Calu3 (cell line): ENCODE measurements around the gene STPG4. TPM values are rescaled to one million over a fixed set of nuclear protein-coding genes. Genes with fewer than 3 reads are reported as not detected.
A peak's percentile ranks its signal among the peaks of the same experiment; 100 is the strongest.

Source experiments
- BruUV-seq: library from RNA; stranded (reverse); fragments of 400-500 nt; replicated peaks from 2 replicates; lab custom pipeline; 2021; lab: Mats Ljungman, UMichigan
- CTCF ChIA-PET: fragments of 300-600 bp; sonication (Branson Sonifier 250); formaldehyde crosslinking; loops from one replicate; lab custom pipeline; 2022; ENCODE audit warnings: antibody characterized with exemption; lab: Charles Lee
- DNase-seq: peaks from one replicate; pipeline ENCODE4 v3.0.0; 2022
- H3K27ac Mint-ChIP-seq: one replicate; pipeline ENCODE4 v1.8.0; 2022; ENCODE audit warnings: mixed read lengths; ENCODE audit not compliant: unreplicated experiment
- H3K27me3 Mint-ChIP-seq: one replicate; pipeline ENCODE4 v1.8.0; 2022; ENCODE audit warnings: mixed read lengths; ENCODE audit not compliant: unreplicated experiment
- H3K36me3 Mint-ChIP-seq: one replicate; pipeline ENCODE4 v1.8.0; 2022; ENCODE audit warnings: mild to moderate bottlenecking, moderate library complexity, mixed read lengths; ENCODE audit not compliant: insufficient read depth, unreplicated experiment
- H3K4me1 Mint-ChIP-seq: one replicate; pipeline ENCODE4 v1.8.0; 2022; ENCODE audit warnings: mild to moderate bottlenecking, low read depth, mixed read lengths; ENCODE audit not compliant: unreplicated experiment
- H3K4me3 Mint-ChIP-seq: one replicate; pipeline ENCODE4 v1.8.0; 2022; ENCODE audit warnings: mild to moderate bottlenecking, low read depth, moderate library complexity, mixed read lengths; ENCODE audit not compliant: unreplicated experiment
- H3K9me3 Mint-ChIP-seq: one replicate; pipeline ENCODE4 v1.8.0; 2022; ENCODE audit warnings: low read depth, mixed read lengths; ENCODE audit not compliant: unreplicated experiment
- CTCF ChIP-seq: fragments of 200-600 bp; IDR thresholded peaks from one replicate; pipeline ENCODE4 v1.8.0; 2022; ENCODE audit warnings: antibody characterized with exemption; ENCODE audit not compliant: unreplicated experiment
- intact Hi-C: fragments of 100-400 bp; cut with micrococcal nuclease; formaldehyde crosslinking; loops from one replicate; pipeline ENCODE4 v1.10.0; 2022; ENCODE audit not compliant: unreplicated experiment
- total RNA-seq: library from RNA; stranded (reverse); gene quantifications from 2 replicates; pipeline ENCODE4 v1.2.3, GENCODE V29; 2022

Gene STPG4
- total RNA-seq, 1 experiment from 2014 or later, result 12.7 TPM

- no peak for DNase-seq
- H3K27me3 Mint-ChIP-seq, result no peaks in the 10 kb centered on the region
- intact Hi-C loops, result no loop called here
- peaks cover 62% of the 10 kb centered on the region for H3K4me1 Mint-ChIP-seq
- no peak overlapping the region for H3K27ac Mint-ChIP-seq
- H3K36me3 Mint-ChIP-seq, result no peaks in the 10 kb centered on the region
- TF ChIP-seq CTCF, result no peak
- CTCF ChIA-PET, result no interaction called here
- no peaks in the 10 kb centered on the region for H3K9me3 Mint-ChIP-seq
- no peak overlapping the region for H3K4me3 Mint-ChIP-seq
- BruUV-seq, result no TSS peak
Observed at GRCh38 chr2:47198985-47199451, 43.9 kb upstream of the STPG4 start.

- DNase-seq, result no peak
- H3K4me1 Mint-ChIP-seq, result peaks cover 82% of the 10 kb centered on the region
- no TSS peak for BruUV-seq
- no peak overlapping the region for H3K27ac Mint-ChIP-seq
- no peak overlapping the region for H3K4me3 Mint-ChIP-seq
- H3K9me3 Mint-ChIP-seq, result no peaks in the 10 kb centered on the region
- intact Hi-C loops, result no loop called here
- CTCF ChIA-PET, result no interaction called here
- no peaks in the 10 kb centered on the region for H3K27me3 Mint-ChIP-seq
- no peak for TF ChIP-seq CTCF
- no peaks in the 10 kb centered on the region for H3K36me3 Mint-ChIP-seq
Observed at GRCh38 chr2:47196499-47196898, 41.4 kb upstream of the STPG4 start.

GRCh38 chr2:47196046-47196445, 40.9 kb upstream of the STPG4 start:
- no TSS peak for BruUV-seq
- Mint-ChIP-seq H3K4me1 (peaks cover 82% of the 10 kb centered on the region), H3K9me3 (no peaks in the 10 kb centered on the region), H3K4me3 (no peak overlapping the region), H3K27me3 (no peaks in the 10 kb centered on the region), H3K36me3 (no peaks in the 10 kb centered on the region), H3K27ac (no peak overlapping the region)
- CTCF ChIA-PET, result no interaction called here
- intact Hi-C loops, result no loop called here
- TF ChIP-seq CTCF, result no peak
- DNase-seq, result no peak

- DNase-seq, result peak; percentile 21
- intact Hi-C loops, result no loop called here
- Mint-ChIP-seq H3K9me3 (no peaks in the 10 kb centered on the region), H3K27me3 (no peaks in the 10 kb centered on the region), H3K27ac (no peak overlapping the region), H3K4me1 (peaks cover 84% of the 10 kb centered on the region), H3K36me3 (no peaks in the 10 kb centered on the region), H3K4me3 (no peak overlapping the region)
- CTCF ChIA-PET, result interaction anchor here (0.7 kb wide), 1 partner anchor 118 kb away, joined by 4 read pairs; no protein-coding TSS in a partner anchor
- no TSS peak for BruUV-seq
- no peak for TF ChIP-seq CTCF
Observed at GRCh38 chr2:47195148-47195547, 40.0 kb upstream of the STPG4 start.
